Neural progenitor cell (in vitro differentiated cells): Measurements from ENCODE around the gene MYOZ1. TPM values are rescaled to one million over a fixed set of nuclear protein-coding genes. Genes with fewer than 3 reads are reported as not detected.

Source experiments
- DNase-seq: peaks from one replicate; pipeline ENCODE4 v3.0.0-alpha.2; 2016; ENCODE audit warnings: low spot score
- H2AFZ ChIP-seq: fragments of 200-600 bp; sonication (generic); replicated peaks from 2 replicates; pipeline ENCODE4 v1.6.1; 2016; ENCODE audit warnings: antibody characterized with exemption
- H3F3A ChIP-seq: fragments of 200-600 bp; sonication (generic); 2 replicates; pipeline ENCODE4 v1.6.1; 2016; ENCODE audit warnings: antibody characterized with exemption, low read depth
- H3K27ac ChIP-seq: fragments of 200-600 bp; sonication (generic); 2 replicates; pipeline ENCODE4 v1.5.1; 2016; ENCODE audit warnings: mild to moderate bottlenecking
- H3K27me3 ChIP-seq: fragments of 200-600 bp; sonication (generic); 2 replicates; pipeline ENCODE4 v1.6.1; 2016; ENCODE audit warnings: mild to moderate bottlenecking, moderate library complexity
- H3K36me3 ChIP-seq: fragments of 200-600 bp; sonication (generic); 2 replicates; pipeline ENCODE4 v1.5.1; 2016
- H3K4me1 ChIP-seq: fragments of 200-600 bp; sonication (generic); 2 replicates; pipeline ENCODE4 v1.6.1; 2016; ENCODE audit warnings: mixed run types
- H3K4me2 ChIP-seq: fragments of 200-600 bp; sonication (generic); 2 replicates; pipeline ENCODE4 v1.6.1; 2016
- H3K4me3 ChIP-seq: fragments of 200-600 bp; sonication (generic); 2 replicates; pipeline ENCODE4 v1.5.1; 2016
- H3K79me2 ChIP-seq: fragments of 200-600 bp; sonication (generic); 2 replicates; pipeline ENCODE4 v1.6.1; 2016; ENCODE audit warnings: low read depth
- H3K9ac ChIP-seq: fragments of 200-600 bp; sonication (generic); 2 replicates; pipeline ENCODE4 v1.6.1; 2016
- H3K9me3 ChIP-seq: fragments of 200-600 bp; sonication (generic); 2 replicates; pipeline ENCODE4 v1.5.1; 2016; ENCODE audit warnings: low read depth
- H4K20me1 ChIP-seq: fragments of 200-600 bp; sonication (generic); 2 replicates; pipeline ENCODE4 v1.6.1; 2016; ENCODE audit warnings: low read depth
- H3K27ac Mint-ChIP-seq: 3 replicates; pipeline ENCODE4 v1.8.0; 2021; ENCODE audit warnings: mixed read lengths
- H3K27me3 Mint-ChIP-seq: 2 replicates; pipeline ENCODE4 v1.8.0; 2022; ENCODE audit warnings: low read depth, mild to moderate bottlenecking, inconsistent platforms, moderate library complexity, mixed read lengths; ENCODE audit not compliant: insufficient read depth
- H3K36me3 Mint-ChIP-seq: 3 replicates; pipeline ENCODE4 v1.8.0; 2021; ENCODE audit warnings: mixed read lengths
- H3K4me1 Mint-ChIP-seq: 3 replicates; pipeline ENCODE4 v1.8.0; 2021; ENCODE audit warnings: mixed read lengths
- H3K4me3 Mint-ChIP-seq: 3 replicates; pipeline ENCODE4 v1.8.0; 2021; ENCODE audit warnings: mild to moderate bottlenecking, moderate library complexity, mixed read lengths
- H3K9me3 Mint-ChIP-seq: 3 replicates; pipeline ENCODE4 v1.8.0; 2020; ENCODE audit warnings: mixed read lengths
- CTCF ChIP-seq: fragments of 200-600 bp; sonication (generic); IDR thresholded peaks from 2 replicates; pipeline ENCODE4 v1.5.1; 2017; ENCODE audit warnings: antibody characterized with exemption, mild to moderate bottlenecking
- EZH2 ChIP-seq: fragments of 200-600 bp; sonication (generic); IDR thresholded peaks from 2 replicates; pipeline ENCODE4 v1.6.1; 2017; ENCODE audit warnings: antibody characterized with exemption, mild to moderate bottlenecking, moderate library complexity
- EZH2phosphoT487 ChIP-seq: fragments of 200-600 bp; sonication (generic); IDR thresholded peaks from 2 replicates; pipeline ENCODE4 v1.6.1; 2017; ENCODE audit warnings: antibody characterized with exemption
- total RNA-seq: library from RNA; depleted of rRNA; stranded (reverse); fragments of >200 nt; gene quantifications from 2 replicates; pipeline ENCODE4 v1.2.3, GENCODE V29; 2015; ENCODE audit warnings: low replicate concordance

Gene MYOZ1
- total RNA-seq, 1 donor from 2014 or later: 1.2 TPM

- Histone ChIP-seq H4K20me1 (peaks cover 3% of the 10 kb centered on the region), H3K4me2 (no peak overlapping the region), H2AFZ (no peak overlapping the region), H3K9me3 (no peaks in the 10 kb centered on the region), H3K4me3 (no peak overlapping the region), H3K27me3 (no peaks in the 10 kb centered on the region), H3K27ac (no peak overlapping the region), H3F3A (peaks cover 6% of the 10 kb centered on the region), H3K9ac (no peak overlapping the region), H3K36me3 (no peaks in the 10 kb centered on the region), H3K4me1 (no peaks in the 10 kb centered on the region), H3K79me2 (peaks cover 71% of the 10 kb centered on the region)
- DNase-seq: no peak
- H3K27me3 Mint-ChIP-seq: peaks cover 5% of the 10 kb centered on the region
- no peaks in the 10 kb centered on the region for H3K4me1 Mint-ChIP-seq
- no peak overlapping the region for H3K4me3 Mint-ChIP-seq
- H3K9me3 Mint-ChIP-seq: no peaks in the 10 kb centered on the region
- no peak overlapping the region for H3K27ac Mint-ChIP-seq
- TF ChIP-seq EZH2phosphoT487: no peak
- no peak for TF ChIP-seq EZH2
- TF ChIP-seq CTCF: no peak
- no peaks in the 10 kb centered on the region for H3K36me3 Mint-ChIP-seq
These were observed 26.6 kb downstream of the MYOZ1 start for GRCh38 chr10:73614720-73615119.

- DNase-seq: no peak
- Histone ChIP-seq H3K27ac (no peak overlapping the region), H2AFZ (no peak overlapping the region), H3K36me3 (no peaks in the 10 kb centered on the region), H3K9ac (no peak overlapping the region), H3K4me1 (no peaks in the 10 kb centered on the region), H4K20me1 (no peaks in the 10 kb centered on the region), H3F3A (no peaks in the 10 kb centered on the region), H3K4me2 (no peak overlapping the region), H3K4me3 (no peak overlapping the region), H3K79me2 (peaks cover 56% of the 10 kb centered on the region), H3K27me3 (no peaks in the 10 kb centered on the region), H3K9me3 (no peaks in the 10 kb centered on the region)
- Mint-ChIP-seq H3K36me3 (peaks cover 6% of the 10 kb centered on the region), H3K4me3 (no peak overlapping the region), H3K9me3 (no peaks in the 10 kb centered on the region), H3K4me1 (no peaks in the 10 kb centered on the region), H3K27ac (no peak overlapping the region), H3K27me3 (peaks cover 7% of the 10 kb centered on the region)
- TF ChIP-seq EZH2phosphoT487: no peak
- TF ChIP-seq CTCF: no peak
- TF ChIP-seq EZH2: no peak
These were observed 32.2 kb downstream of the MYOZ1 start for GRCh38 chr10:73609116-73609515.

GRCh38 chr10:73601486-73601921, 39.8 kb downstream of the MYOZ1 start:
- Histone ChIP-seq H3K79me2 (peaks cover 24% of the 10 kb centered on the region), H2AFZ (no peak overlapping the region), H3K9ac (no peak overlapping the region), H4K20me1 (peaks cover 13% of the 10 kb centered on the region), H3K36me3 (no peaks in the 10 kb centered on the region), H3K4me2 (no peak overlapping the region), H3K4me1 (no peaks in the 10 kb centered on the region), H3K9me3 (no peaks in the 10 kb centered on the region), H3K4me3 (no peak overlapping the region), H3K27ac (peak overlapping the region; percentile 29), H3K27me3 (no peaks in the 10 kb centered on the region), H3F3A (peaks cover 6% of the 10 kb centered on the region)
- DNase-seq: no peak
- peaks cover 7% of the 10 kb centered on the region for H3K4me1 Mint-ChIP-seq
- H3K36me3 Mint-ChIP-seq: peaks cover 4% of the 10 kb centered on the region
- no peaks in the 10 kb centered on the region for H3K9me3 Mint-ChIP-seq
- H3K27me3 Mint-ChIP-seq: peaks cover 2% of the 10 kb centered on the region
- H3K4me3 Mint-ChIP-seq: no peak overlapping the region
- TF ChIP-seq EZH2: no peak
- no peak for TF ChIP-seq EZH2phosphoT487
- no peak for TF ChIP-seq CTCF
- H3K27ac Mint-ChIP-seq: no peak overlapping the region
